OCI-LY7 (cell line): Measurements from ENCODE around the gene SLC66A2. TPM values are rescaled to one million over a fixed set of nuclear protein-coding genes. Genes with fewer than 3 reads are reported as not detected.

ENCODE experiments used
- BruUV-seq: library from RNA; stranded (reverse); fragments of 400-500 nt; replicated peaks from 2 replicates; lab custom pipeline; 2021; lab: Mats Ljungman, UMichigan
- CTCF ChIA-PET: fragments of 300-600 bp; sonication (Branson Sonifier 250); formaldehyde crosslinking; loops from one replicate; lab custom pipeline; 2022; ENCODE audit warnings: antibody characterized with exemption; ENCODE audit not compliant: unreplicated experiment; lab: Charles Lee
- POLR2A ChIA-PET: fragments of 300-600 bp; sonication (Branson Sonifier 250); formaldehyde crosslinking; loops from one replicate; lab custom pipeline; 2022; ENCODE audit warnings: antibody characterized with exemption; lab: Charles Lee
- DNase-seq: peaks from one replicate; pipeline ENCODE4 v3.0.0-alpha.2; 2015; ENCODE audit warnings: low spot score
- H2AFZ ChIP-seq: fragments of 200-600 bp; sonication (generic), shearing (Covaris generic); 2 replicates; pipeline ENCODE4 v1.6.1; 2014; ENCODE audit warnings: mild to moderate bottlenecking, antibody characterized with exemption, low read length, moderate library complexity
- H3K27ac ChIP-seq: fragments of 200-600 bp; sonication (generic); 2 replicates; pipeline ENCODE4 v1.5.1; 2014; ENCODE audit warnings: mixed run types, low read depth, mild to moderate bottlenecking, moderate library complexity, low read length, inconsistent platforms; ENCODE audit not compliant: poor library complexity, severe bottlenecking
- H3K36me3 ChIP-seq: fragments of 200-600 bp; sonication (generic); 2 replicates; pipeline ENCODE4 v1.6.1; 2014; ENCODE audit warnings: mild to moderate bottlenecking, antibody characterized with exemption, low read length, moderate library complexity, mixed read lengths; ENCODE audit not compliant: insufficient read depth
- H3K4me1 ChIP-seq: fragments of 200-600 bp; sonication (generic); 2 replicates; pipeline ENCODE4 v1.5.1; 2014; ENCODE audit warnings: mild to moderate bottlenecking, low read length; ENCODE audit not compliant: insufficient read depth, poor library complexity, severe bottlenecking
- H3K4me2 ChIP-seq: fragments of 200-600 bp; sonication (generic); 2 replicates; pipeline ENCODE4 v1.6.1; 2014; ENCODE audit warnings: mild to moderate bottlenecking, low read length
- H3K4me3 ChIP-seq: fragments of 200-600 bp; sonication (generic); 2 replicates; pipeline ENCODE4 v1.5.1; 2014; ENCODE audit warnings: mild to moderate bottlenecking, low read depth, low read length; ENCODE audit not compliant: poor library complexity, severe bottlenecking
- H3K79me2 ChIP-seq: fragments of 200-600 bp; sonication (generic); 2 replicates; pipeline ENCODE4 v1.6.1; 2016; ENCODE audit warnings: low read depth, mild to moderate bottlenecking, low read length, moderate library complexity, mixed read lengths; ENCODE audit not compliant: insufficient read depth
- H3K9me2 ChIP-seq: fragments of 200-600 bp; sonication (generic); 2 replicates; pipeline ENCODE4 v1.6.1; 2016; ENCODE audit warnings: mild to moderate bottlenecking, low read length, mixed read lengths; ENCODE audit not compliant: insufficient read depth
- H3K9me3 ChIP-seq: fragments of 200-600 bp; sonication (generic); 2 replicates; pipeline ENCODE4 v1.6.1; 2014; ENCODE audit warnings: mild to moderate bottlenecking, mixed run types, low read length, mixed read lengths
- H4K20me1 ChIP-seq: fragments of 200-600 bp; sonication (generic); 2 replicates; pipeline ENCODE4 v1.6.1; 2014; ENCODE audit warnings: mild to moderate bottlenecking, antibody characterized with exemption, low read length, moderate library complexity, mixed read lengths; ENCODE audit not compliant: insufficient read depth
- CTCF ChIP-seq: fragments of 200-600 bp; sonication (generic); conservative IDR thresholded peaks from 2 replicates; pipeline ENCODE4 v1.5.1; 2014; ENCODE audit warnings: mild to moderate bottlenecking, antibody characterized with exemption, low read length, moderate library complexity, mixed read lengths
- EZH2phosphoT487 ChIP-seq: fragments of 200-600 bp; sonication (generic); IDR thresholded peaks from 2 replicates; pipeline ENCODE4 v1.6.1; 2018; ENCODE audit warnings: low read depth, borderline replicate concordance, mild to moderate bottlenecking, mixed run types, antibody characterized with exemption, low read length, moderate library complexity, mixed read lengths
- intact Hi-C: fragments of 100-400 bp; cut with micrococcal nuclease; formaldehyde crosslinking; loops from one replicate; pipeline ENCODE4 v1.10.0; 2022; ENCODE audit not compliant: unreplicated experiment
- total RNA-seq, 2 experiments: library from RNA; depleted of rRNA in 1 of 2; stranded (reverse); fragments of >200 nt in 1 of 2; shearing (Covaris generic) in 1 of 2; gene quantifications; 2 replicates each; pipeline ENCODE4 v1.2.3, GENCODE V29; 2014 to 2022

The SLC66A2 gene
- total RNA-seq, 2 experiments from 2014 or later: 14.5 to 17.9 TPM

GRCh38 chr18:79926306-79926705, 25.1 kb downstream of the SLC66A2 start:
- H3K36me3 ChIP-seq: peaks cover 31% of the 10 kb centered on the region
- H3K9me2 ChIP-seq: no peaks in the 10 kb centered on the region
- BruUV-seq: no TSS peak
- intact Hi-C loops: no loop called here
- H3K79me2 ChIP-seq: 0 out of 2 replicates have a peak, but pooled peaks cover 5% of the 10 kb centered on the region
- H3K27ac ChIP-seq: no peak overlapping the region
- TF ChIP-seq EZH2phosphoT487: no peak
- no peak for TF ChIP-seq CTCF
- ChIA-PET CTCF (no interaction called here), POLR2A (interaction anchor here (0.6 kb wide), 1 partner anchor 686 kb away, joined by 5 read pairs; no protein-coding TSS in a partner anchor)
- peaks cover 15% of the 10 kb centered on the region; the same call in 1 of the 2 replicates for H3K9me3 ChIP-seq
- no peaks in the 10 kb centered on the region for H4K20me1 ChIP-seq
- no peak overlapping the region for H2AFZ ChIP-seq
- H3K4me2 ChIP-seq: no peak overlapping the region
- no peak for DNase-seq
- H3K4me1 ChIP-seq: no peaks in the 10 kb centered on the region
- H3K4me3 ChIP-seq: no peak overlapping the region

- H3K4me2 ChIP-seq: no peak overlapping the region
- ChIA-PET POLR2A (no interaction called here), CTCF (no interaction called here)
- H3K36me3 ChIP-seq: peaks cover 26% of the 10 kb centered on the region
- H3K9me2 ChIP-seq: no peaks in the 10 kb centered on the region
- H3K79me2 ChIP-seq: 0 out of 2 replicates have a peak, but pooled peaks cover 5% of the 10 kb centered on the region
- TF ChIP-seq EZH2phosphoT487 (no peak), CTCF (no peak)
- H3K9me3 ChIP-seq: peaks cover 11% of the 10 kb centered on the region; the same call in 1 of the 2 replicates
- intact Hi-C loops: no loop called here
- no peak overlapping the region for H2AFZ ChIP-seq
- no peaks in the 10 kb centered on the region for H4K20me1 ChIP-seq
- H3K4me1 ChIP-seq: no peaks in the 10 kb centered on the region
- no peak overlapping the region for H3K27ac ChIP-seq
- no peak for DNase-seq
- no peak overlapping the region for H3K4me3 ChIP-seq
- no TSS peak for BruUV-seq
These were observed 26.4 kb downstream of the SLC66A2 start for GRCh38 chr18:79924814-79925731.
